Calu3 (cell line): ENCODE data around the gene TRIM31. TPM values are rescaled to one million over a fixed set of nuclear protein-coding genes. Genes with fewer than 3 reads are reported as not detected.
A peak's percentile ranks its signal among the peaks of the same experiment; 100 is the strongest.

Experiments
- BruUV-seq: library from RNA; stranded (reverse); fragments of 400-500 nt; replicated peaks from 2 replicates; lab custom pipeline; 2021; lab: Mats Ljungman, UMichigan
- CTCF ChIA-PET: fragments of 300-600 bp; sonication (Branson Sonifier 250); formaldehyde crosslinking; loops from one replicate; lab custom pipeline; 2022; ENCODE audit warnings: antibody characterized with exemption; lab: Charles Lee
- DNase-seq: peaks from one replicate; pipeline ENCODE4 v3.0.0; 2022
- H3K27ac Mint-ChIP-seq: one replicate; pipeline ENCODE4 v1.8.0; 2022; ENCODE audit warnings: mixed read lengths; ENCODE audit not compliant: unreplicated experiment
- H3K27me3 Mint-ChIP-seq: one replicate; pipeline ENCODE4 v1.8.0; 2022; ENCODE audit warnings: mixed read lengths; ENCODE audit not compliant: unreplicated experiment
- H3K36me3 Mint-ChIP-seq: one replicate; pipeline ENCODE4 v1.8.0; 2022; ENCODE audit warnings: mild to moderate bottlenecking, moderate library complexity, mixed read lengths; ENCODE audit not compliant: insufficient read depth, unreplicated experiment
- H3K4me1 Mint-ChIP-seq: one replicate; pipeline ENCODE4 v1.8.0; 2022; ENCODE audit warnings: mild to moderate bottlenecking, low read depth, mixed read lengths; ENCODE audit not compliant: unreplicated experiment
- H3K4me3 Mint-ChIP-seq: one replicate; pipeline ENCODE4 v1.8.0; 2022; ENCODE audit warnings: mild to moderate bottlenecking, low read depth, moderate library complexity, mixed read lengths; ENCODE audit not compliant: unreplicated experiment
- H3K9me3 Mint-ChIP-seq: one replicate; pipeline ENCODE4 v1.8.0; 2022; ENCODE audit warnings: low read depth, mixed read lengths; ENCODE audit not compliant: unreplicated experiment
- CTCF ChIP-seq: fragments of 200-600 bp; IDR thresholded peaks from one replicate; pipeline ENCODE4 v1.8.0; 2022; ENCODE audit warnings: antibody characterized with exemption; ENCODE audit not compliant: unreplicated experiment
- intact Hi-C: fragments of 100-400 bp; cut with micrococcal nuclease; formaldehyde crosslinking; loops from one replicate; pipeline ENCODE4 v1.10.0; 2022; ENCODE audit not compliant: unreplicated experiment
- total RNA-seq: library from RNA; stranded (reverse); gene quantifications from 2 replicates; pipeline ENCODE4 v1.2.3, GENCODE V29; 2022

The TRIM31 gene
- total RNA-seq, 1 experiment from 2014 or later = 161 TPM

- Mint-ChIP-seq H3K27me3 (no peaks in the 10 kb centered on the region), H3K4me3 (no peak overlapping the region), H3K36me3 (peaks cover 44% of the 10 kb centered on the region), H3K9me3 (no peaks in the 10 kb centered on the region), H3K27ac (peak overlapping the region; percentile 16), H3K4me1 (peaks cover 92% of the 10 kb centered on the region)
- TF ChIP-seq CTCF = no peak
- intact Hi-C loops = no loop called here
- DNase-seq = peak; percentile 56
- CTCF ChIA-PET = interaction anchor here (1.2 kb wide), 1 partner anchor 33 kb away, joined by 4 read pairs; no protein-coding TSS in a partner anchor
- no TSS peak for BruUV-seq
Observed at GRCh38 chr6:30097902-30098768, 14.8 kb downstream of the TRIM31 start.

GRCh38 chr6:30096829-30097228 lies 16.1 kb downstream of the TRIM31 start:
- H3K4me3 Mint-ChIP-seq = no peak overlapping the region
- CTCF ChIA-PET = no interaction called here
- no peak for TF ChIP-seq CTCF
- DNase-seq = no peak
- no peaks in the 10 kb centered on the region for H3K9me3 Mint-ChIP-seq
- H3K27me3 Mint-ChIP-seq = no peaks in the 10 kb centered on the region
- H3K4me1 Mint-ChIP-seq = peaks cover 93% of the 10 kb centered on the region
- H3K27ac Mint-ChIP-seq = no peak overlapping the region
- intact Hi-C loops = no loop called here
- BruUV-seq = no TSS peak
- H3K36me3 Mint-ChIP-seq = peaks cover 31% of the 10 kb centered on the region

GRCh38 chr6:30093951-30094661 lies 18.8 kb downstream of the TRIM31 start:
- H3K27me3 Mint-ChIP-seq = peaks cover 6% of the 10 kb centered on the region
- no peak for TF ChIP-seq CTCF

GRCh38 chr6:30092852-30093543 lies 19.9 kb downstream of the TRIM31 start:
- Mint-ChIP-seq H3K4me3 (no peak overlapping the region), H3K9me3 (no peaks in the 10 kb centered on the region), H3K27ac (no peak overlapping the region), H3K36me3 (peaks cover 2% of the 10 kb centered on the region), H3K27me3 (peaks cover 14% of the 10 kb centered on the region), H3K4me1 (peaks cover 70% of the 10 kb centered on the region)
- no peak for TF ChIP-seq CTCF
- intact Hi-C loops = no loop called here
- CTCF ChIA-PET = interaction anchor here (1.1 to 2.0 kb wide), 3 partner anchors 17 to 38 kb away, joined by 3 to 6 read pairs (median 5); no protein-coding TSS in a partner anchor
- no TSS peak for BruUV-seq
- no peak for DNase-seq

More at GRCh38 chr6:30093951-30094661, 18.8 kb downstream of the TRIM31 start:
- no peak for DNase-seq
- no peak overlapping the region for H3K4me3 Mint-ChIP-seq
- CTCF ChIA-PET = interaction anchor here (0.6 to 1.1 kb wide), 2 partner anchors 37 to 58 kb away, joined by 3 read pairs; no protein-coding TSS in a partner anchor
- H3K4me1 Mint-ChIP-seq = peaks cover 81% of the 10 kb centered on the region
- intact Hi-C loops = no loop called here
- no peaks in the 10 kb centered on the region for H3K9me3 Mint-ChIP-seq
- peaks cover 12% of the 10 kb centered on the region for H3K36me3 Mint-ChIP-seq
- BruUV-seq = no TSS peak
- H3K27ac Mint-ChIP-seq = no peak overlapping the region
